Loucy (cell line): ENCODE results near the gene DPM2.

Experiments
- H2AFZ ChIP-seq: fragments of 200-600 bp; sonication (generic); 2 replicates; pipeline ENCODE4 v1.6.0; 2016; ENCODE audit warnings: antibody characterized with exemption, mild to moderate bottlenecking, low read length, moderate library complexity
- H3F3A ChIP-seq: fragments of 200-600 bp; 2 replicates; pipeline ENCODE4 v1.6.0; 2016; ENCODE audit warnings: antibody characterized with exemption, low read depth, mild to moderate bottlenecking
- H3K27me3 ChIP-seq: fragments of 200-600 bp; sonication (generic); 2 replicates; pipeline ENCODE4 v1.6.1; 2014; ENCODE audit warnings: low read length, mild to moderate bottlenecking; ENCODE audit not compliant: insufficient read depth, poor library complexity, severe bottlenecking
- H3K36me3 ChIP-seq: fragments of 200-600 bp; sonication (generic); 2 replicates; pipeline ENCODE4 v1.6.1; 2016; ENCODE audit warnings: low read length; ENCODE audit not compliant: insufficient read depth
- H3K4me1 ChIP-seq: fragments of 200-600 bp; sonication (generic); 2 replicates; pipeline ENCODE4 v1.5.1; 2014; ENCODE audit warnings: low read length, mild to moderate bottlenecking; ENCODE audit not compliant: insufficient read depth, poor library complexity, severe bottlenecking
- H3K4me2 ChIP-seq: fragments of 200-600 bp; sonication (generic); 2 replicates; pipeline ENCODE4 v1.6.0; 2014; ENCODE audit warnings: antibody characterized with exemption, low read length, low read depth, mild to moderate bottlenecking; ENCODE audit not compliant: poor library complexity, severe bottlenecking
- H3K4me3 ChIP-seq: fragments of 200-600 bp; sonication (generic); 2 replicates; pipeline ENCODE4 v1.5.1; 2014; ENCODE audit warnings: low read length, mild to moderate bottlenecking, mixed read lengths; ENCODE audit not compliant: poor library complexity, severe bottlenecking
- H3K79me2 ChIP-seq: fragments of 200-600 bp; sonication (generic); 2 replicates; pipeline ENCODE4 v1.6.1; 2014; ENCODE audit warnings: low read length; ENCODE audit not compliant: insufficient read depth
- H3K9ac ChIP-seq: fragments of 200-600 bp; sonication (generic); 2 replicates; pipeline ENCODE4 v1.6.0; 2014; ENCODE audit warnings: mild to moderate bottlenecking, low read depth, low read length, moderate library complexity; ENCODE audit not compliant: poor library complexity, severe bottlenecking
- H3K9me2 ChIP-seq: fragments of 200-600 bp; sonication (generic); replicated peaks from 2 replicates; pipeline ENCODE4 v1.6.1; 2016; ENCODE audit warnings: low read depth, low read length, mixed read lengths
- H3K9me3 ChIP-seq: fragments of 200-600 bp; sonication (generic); 2 replicates; pipeline ENCODE4 v1.6.1; 2014; ENCODE audit warnings: mild to moderate bottlenecking, antibody characterized with exemption, low read length, low read depth; ENCODE audit not compliant: insufficient read depth
- H4K20me1 ChIP-seq: fragments of 200-600 bp; sonication (generic); 2 replicates; pipeline ENCODE4 v1.6.0; 2014; ENCODE audit warnings: antibody characterized with exemption, low read length, mild to moderate bottlenecking; ENCODE audit not compliant: insufficient read depth, poor library complexity, severe bottlenecking
- EZH2phosphoT487 ChIP-seq: fragments of 200-600 bp; IDR thresholded peaks from 2 replicates; pipeline ENCODE4 v1.6.1; 2018; ENCODE audit warnings: antibody characterized with exemption, mild to moderate bottlenecking, moderate library complexity, borderline replicate concordance
- TF ChIP-seq, protein P1 (sequence below): fragments of 200-600 bp; sonication (generic); conservative IDR thresholded peaks from 2 replicates; pipeline ENCODE4 v1.5.1; 2014; ENCODE audit warnings: mild to moderate bottlenecking, antibody characterized with exemption, low read length

DPM2 gene

DNA sequence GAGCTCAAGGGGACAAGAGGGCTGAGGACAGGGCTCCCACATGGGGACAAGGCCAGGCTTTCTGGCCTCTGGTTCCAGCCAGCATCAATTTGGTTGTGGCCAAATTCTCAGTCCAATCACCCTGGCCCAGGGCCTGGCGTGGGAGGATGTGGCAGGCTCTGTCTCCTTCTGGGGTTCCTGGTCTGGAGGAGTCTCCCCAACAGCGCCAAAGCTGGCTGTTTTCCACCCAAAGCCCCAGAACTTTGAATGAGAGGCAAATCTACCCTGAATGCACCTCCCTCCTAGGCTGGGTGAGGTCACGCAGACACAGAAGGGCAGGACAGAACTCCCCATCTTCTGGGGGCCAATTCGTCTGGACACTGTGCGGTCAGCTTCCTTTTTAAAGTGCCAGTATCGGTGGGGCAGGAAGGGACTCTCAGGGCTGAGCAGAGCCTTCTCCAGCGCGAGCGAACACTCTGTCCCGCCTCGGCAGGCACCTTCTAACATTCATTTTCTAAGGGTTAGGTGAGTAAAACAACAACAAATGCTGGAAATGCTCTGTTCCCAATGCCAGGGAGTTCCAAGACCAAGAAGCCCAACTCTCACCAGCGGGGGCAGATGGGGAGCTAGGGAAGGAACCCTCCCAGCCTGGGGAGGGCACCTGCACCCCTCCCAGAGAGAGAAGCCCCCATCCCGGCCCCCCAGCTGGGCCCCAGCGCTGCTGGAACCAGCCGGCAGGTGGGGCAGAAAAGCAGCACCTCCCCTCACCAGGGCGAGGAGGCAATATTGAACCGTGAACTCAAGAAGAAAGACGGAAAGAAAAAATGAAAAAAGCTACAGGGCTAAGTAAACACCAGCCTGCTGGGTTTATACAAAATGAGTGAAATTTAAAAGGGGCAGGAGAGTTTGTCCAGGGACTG is 3.7 kb upstream of the DPM2 start:
- no peak overlapping the region for H3K4me2 ChIP-seq
- peaks cover 12% of the 10 kb centered on the region for H3K79me2 ChIP-seq
- peaks cover 5% of the 10 kb centered on the region for H4K20me1 ChIP-seq
- no peaks in the 10 kb centered on the region for H3F3A ChIP-seq
- TF ChIP-seq EZH2phosphoT487, result no peak
- TF ChIP-seq, protein P1, sequence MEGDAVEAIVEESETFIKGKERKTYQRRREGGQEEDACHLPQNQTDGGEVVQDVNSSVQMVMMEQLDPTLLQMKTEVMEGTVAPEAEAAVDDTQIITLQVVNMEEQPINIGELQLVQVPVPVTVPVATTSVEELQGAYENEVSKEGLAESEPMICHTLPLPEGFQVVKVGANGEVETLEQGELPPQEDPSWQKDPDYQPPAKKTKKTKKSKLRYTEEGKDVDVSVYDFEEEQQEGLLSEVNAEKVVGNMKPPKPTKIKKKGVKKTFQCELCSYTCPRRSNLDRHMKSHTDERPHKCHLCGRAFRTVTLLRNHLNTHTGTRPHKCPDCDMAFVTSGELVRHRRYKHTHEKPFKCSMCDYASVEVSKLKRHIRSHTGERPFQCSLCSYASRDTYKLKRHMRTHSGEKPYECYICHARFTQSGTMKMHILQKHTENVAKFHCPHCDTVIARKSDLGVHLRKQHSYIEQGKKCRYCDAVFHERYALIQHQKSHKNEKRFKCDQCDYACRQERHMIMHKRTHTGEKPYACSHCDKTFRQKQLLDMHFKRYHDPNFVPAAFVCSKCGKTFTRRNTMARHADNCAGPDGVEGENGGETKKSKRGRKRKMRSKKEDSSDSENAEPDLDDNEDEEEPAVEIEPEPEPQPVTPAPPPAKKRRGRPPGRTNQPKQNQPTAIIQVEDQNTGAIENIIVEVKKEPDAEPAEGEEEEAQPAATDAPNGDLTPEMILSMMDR, result no peak
- H2AFZ ChIP-seq, result no peak overlapping the region
- H3K9me3 ChIP-seq, result no peaks in the 10 kb centered on the region
- no peak overlapping the region for H3K4me3 ChIP-seq
- H3K9ac ChIP-seq, result no peak overlapping the region
- peaks cover 4% of the 10 kb centered on the region for H3K4me1 ChIP-seq
- H3K27me3 ChIP-seq, result no peaks in the 10 kb centered on the region
- H3K9me2 ChIP-seq, result no peaks in the 10 kb centered on the region
- H3K36me3 ChIP-seq, result peaks cover 37% of the 10 kb centered on the region; the same call in 1 of the 2 replicates

DNA sequence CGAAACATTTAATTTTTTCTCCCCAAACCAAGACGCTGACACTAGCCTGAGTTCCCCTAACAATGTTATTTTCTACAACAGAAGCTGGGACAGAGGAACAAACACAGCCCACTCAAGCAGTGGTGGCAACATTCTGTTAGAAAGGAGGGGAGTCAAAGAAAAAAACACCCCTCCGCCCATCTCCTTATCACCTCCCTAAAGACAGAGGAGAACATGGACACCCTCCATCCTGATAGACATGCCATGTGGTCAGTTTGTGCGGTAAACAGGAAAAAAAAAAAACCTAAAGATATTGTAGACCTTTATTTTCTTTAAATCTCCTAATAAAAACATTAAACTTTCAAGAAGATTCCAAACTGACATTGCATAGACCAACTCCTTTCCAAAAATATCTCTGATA is 2.9 kb upstream of the DPM2 start:
- H3K79me2 ChIP-seq, result peaks cover 19% of the 10 kb centered on the region
- peaks cover 37% of the 10 kb centered on the region; the same call in 1 of the 2 replicates for H3K36me3 ChIP-seq
- H2AFZ ChIP-seq, result no peak overlapping the region
- H3K9ac ChIP-seq, result no peak overlapping the region
- H3K4me1 ChIP-seq, result peaks cover 11% of the 10 kb centered on the region
- no peak overlapping the region for H3K4me2 ChIP-seq
- H3K9me2 ChIP-seq, result no peaks in the 10 kb centered on the region
- H4K20me1 ChIP-seq, result peaks cover 10% of the 10 kb centered on the region
- H3K9me3 ChIP-seq, result no peaks in the 10 kb centered on the region
- TF ChIP-seq, protein P1, result no peak
- no peak for TF ChIP-seq EZH2phosphoT487
- no peak overlapping the region for H3K4me3 ChIP-seq
- H3K27me3 ChIP-seq, result no peaks in the 10 kb centered on the region
- no peaks in the 10 kb centered on the region for H3F3A ChIP-seq

DNA sequence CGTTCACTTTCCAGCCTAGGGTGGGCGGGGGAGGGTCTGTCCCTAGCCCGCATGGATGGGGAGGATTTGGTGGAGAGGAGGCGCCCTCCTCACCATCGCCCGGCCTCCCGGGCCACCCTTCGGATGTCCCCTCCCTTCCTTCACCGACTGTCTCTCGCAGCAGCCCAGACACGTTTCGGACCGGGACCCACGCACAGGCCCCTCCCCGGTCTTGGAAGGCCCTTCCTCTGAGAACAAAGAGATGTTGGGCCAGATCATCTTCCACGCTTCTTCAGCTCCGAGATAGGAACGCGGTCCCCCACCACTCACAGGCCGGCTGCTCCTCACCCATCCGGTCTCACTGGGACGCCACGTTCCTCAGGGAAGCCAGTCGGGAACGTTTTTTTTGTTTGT is 640 bp upstream of the DPM2 start:
- peaks cover 18% of the 10 kb centered on the region; the same call in 1 of the 2 replicates for H3K36me3 ChIP-seq
- H3K4me1 ChIP-seq, result peaks cover 27% of the 10 kb centered on the region
- peaks cover 35% of the 10 kb centered on the region for H3K79me2 ChIP-seq
- no peak overlapping the region for H3K9ac ChIP-seq
- H3K27me3 ChIP-seq, result no peaks in the 10 kb centered on the region
- H4K20me1 ChIP-seq, result peaks cover 18% of the 10 kb centered on the region
- peak overlapping the region; percentile 66; the same call in 1 of the 2 replicates for H2AFZ ChIP-seq
- H3F3A ChIP-seq, result no peaks in the 10 kb centered on the region
- H3K4me2 ChIP-seq, result peak overlapping the region; percentile 83
- TF ChIP-seq, protein P1, result no peak
- no peak for TF ChIP-seq EZH2phosphoT487
- no peaks in the 10 kb centered on the region for H3K9me2 ChIP-seq
- H3K9me3 ChIP-seq, result no peaks in the 10 kb centered on the region
- peak overlapping the region; percentile 90 for H3K4me3 ChIP-seq
